Transverse colon (tissue), 3 donors: ENCODE measurements around the gene NR2C2AP.

Source experiments
- POLR2A ChIP-seq: fragments of 450-650 bp; IDR thresholded peaks from one replicate; pipeline ENCODE4 v1.6.1; 2016; ENCODE audit warnings: antibody characterized with exemption, mild to moderate bottlenecking, moderate library complexity
- TF ChIP-seq, protein P1 (sequence below), 5 experiments: fragments of 200-600 bp in 3 of 5; fragments of 450-650 bp in 2 of 5; sonication (generic) in 3 of 5; IDR thresholded peaks; 1 replicate in 2 of 5; 2 replicates in 3 of 5; pipeline ENCODE4 v1.5.1; 2016 to 2017; ENCODE audit warnings: antibody characterized with exemption in 5 of 5, inconsistent platforms in 3 of 5, mild to moderate bottlenecking in 2 of 5, moderate library complexity in 1 of 5

DNA sequence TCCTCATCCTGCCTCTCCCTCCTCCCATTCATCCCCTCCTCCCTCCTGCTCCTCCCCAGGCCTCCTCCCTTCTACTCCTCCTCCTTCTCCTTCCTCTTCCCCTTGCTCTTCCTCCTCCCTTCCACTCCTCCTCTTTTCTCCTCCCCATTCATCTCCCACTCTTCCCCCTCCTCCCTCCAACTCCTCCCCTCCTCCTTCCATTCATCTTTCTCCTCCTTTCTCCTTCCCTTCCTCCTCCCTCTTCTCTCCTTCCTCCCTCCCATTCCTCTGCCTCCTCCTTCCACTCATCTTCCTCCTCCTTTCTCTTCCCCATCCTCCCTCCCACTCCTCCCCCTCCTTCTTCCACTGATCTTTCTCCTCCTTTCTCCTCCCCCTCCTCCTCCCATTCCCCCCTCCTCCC, 36.5 kb upstream of the NR2C2AP start:
- TF ChIP-seq, protein P1, sequence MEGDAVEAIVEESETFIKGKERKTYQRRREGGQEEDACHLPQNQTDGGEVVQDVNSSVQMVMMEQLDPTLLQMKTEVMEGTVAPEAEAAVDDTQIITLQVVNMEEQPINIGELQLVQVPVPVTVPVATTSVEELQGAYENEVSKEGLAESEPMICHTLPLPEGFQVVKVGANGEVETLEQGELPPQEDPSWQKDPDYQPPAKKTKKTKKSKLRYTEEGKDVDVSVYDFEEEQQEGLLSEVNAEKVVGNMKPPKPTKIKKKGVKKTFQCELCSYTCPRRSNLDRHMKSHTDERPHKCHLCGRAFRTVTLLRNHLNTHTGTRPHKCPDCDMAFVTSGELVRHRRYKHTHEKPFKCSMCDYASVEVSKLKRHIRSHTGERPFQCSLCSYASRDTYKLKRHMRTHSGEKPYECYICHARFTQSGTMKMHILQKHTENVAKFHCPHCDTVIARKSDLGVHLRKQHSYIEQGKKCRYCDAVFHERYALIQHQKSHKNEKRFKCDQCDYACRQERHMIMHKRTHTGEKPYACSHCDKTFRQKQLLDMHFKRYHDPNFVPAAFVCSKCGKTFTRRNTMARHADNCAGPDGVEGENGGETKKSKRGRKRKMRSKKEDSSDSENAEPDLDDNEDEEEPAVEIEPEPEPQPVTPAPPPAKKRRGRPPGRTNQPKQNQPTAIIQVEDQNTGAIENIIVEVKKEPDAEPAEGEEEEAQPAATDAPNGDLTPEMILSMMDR (IDR thresholded peaks at IDR 0.05), result no peak
- TF ChIP-seq POLR2A, result no peak
